ENCODE data around the gene SDHA. TPM values are rescaled to one million over a fixed set of nuclear protein-coding genes. Genes with fewer than 3 reads are reported as not detected.
"Not testable (repeated sequence)": the region's sequence is repeated elsewhere in the genome, so short reads cannot be mapped to it uniquely, and the experiment has no call there.

SDHA gene
- total RNA-seq, 1 experiment from 2014 or later = 134 TPM

DNA sequence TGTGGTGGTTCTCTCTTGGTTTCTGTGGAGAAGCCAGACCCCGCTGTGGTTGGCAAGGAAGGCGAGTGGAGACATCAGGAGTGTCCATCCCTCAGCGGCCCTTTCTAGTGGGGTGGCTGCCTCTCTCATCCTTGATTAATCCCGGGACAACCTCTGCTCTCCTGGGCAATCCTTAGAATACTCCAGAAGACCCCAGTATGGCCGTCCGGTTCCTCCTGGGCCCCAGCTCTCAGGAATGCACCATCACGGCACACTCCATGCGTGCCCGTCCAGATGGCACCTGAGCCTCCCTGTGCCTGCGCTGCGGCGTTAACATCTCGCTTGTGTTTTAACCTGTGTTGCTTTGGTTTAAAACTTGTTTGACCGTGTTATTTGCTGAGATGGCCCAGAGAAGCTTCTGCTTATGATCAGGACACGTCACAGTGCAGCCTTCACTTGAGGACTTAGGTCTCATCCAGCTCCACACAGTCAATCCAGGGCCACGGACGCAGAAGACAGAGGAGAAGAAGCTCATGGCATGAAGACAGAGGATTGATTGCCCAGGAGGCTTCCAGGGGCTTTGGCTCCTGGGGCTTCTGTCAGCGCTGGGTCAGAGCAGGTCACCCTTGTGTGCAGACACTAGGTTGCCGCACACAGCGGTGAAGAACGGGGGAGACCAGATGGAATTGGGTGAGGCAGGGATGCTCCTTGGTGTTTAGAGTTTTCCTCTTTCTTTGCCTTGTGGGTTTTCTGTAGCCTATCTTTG is 82.7 kb downstream of the SDHA start:
- DNase-seq (ENCODE audit: low read depth, low spot score); H3K4me3 ChIP-seq (replicated peaks in 1 of 2; ENCODE audit: low read depth in 1 of 2, low read length in 2 of 2); ATAC-seq; H3K9me3 ChIP-seq (ENCODE audit: control insufficient read depth in 1 of 2, insufficient read depth in 1 of 2, low read depth in 1 of 2, low read length in 2 of 2); H3K36me3 ChIP-seq (ENCODE audit: control insufficient read depth in 1 of 2, insufficient read depth in 2 of 2, low read length in 2 of 2); H3K27me3 ChIP-seq (ENCODE audit: insufficient read depth, low read length); POLR2A ChIA-PET; BruUV-seq (replicated peaks); CTCF ChIA-PET; H3K9me2 ChIP-seq (ENCODE audit: insufficient read depth); RAD21 ChIA-PET (ENCODE audit: low non-redundant PET in 1 of 2, low total read pairs in 2 of 2, uncharacterized antibody in 2 of 2, unreplicated experiment in 2 of 2); H3K27ac ChIP-seq (ENCODE audit: low read depth, low read length); H3K9ac ChIP-seq (ENCODE audit: low read length); H2AFZ ChIP-seq (ENCODE audit: low read depth, low read length, poor library complexity, severe bottlenecking); H4K20me1 ChIP-seq (ENCODE audit: insufficient read depth); intact Hi-C loops (cut with micrococcal nuclease); H3K4me1 ChIP-seq (ENCODE audit: control insufficient read depth in 1 of 2, insufficient read depth in 2 of 2, low read length in 2 of 2); H3K4me2 ChIP-seq (ENCODE audit: low read length): not testable (repeated sequence)
- H3K79me2 ChIP-seq (ENCODE audit: insufficient read depth, low read length) = peaks cover 23% of the 10 kb centered on the region; the same call in 1 of the 2 replicates

DNA sequence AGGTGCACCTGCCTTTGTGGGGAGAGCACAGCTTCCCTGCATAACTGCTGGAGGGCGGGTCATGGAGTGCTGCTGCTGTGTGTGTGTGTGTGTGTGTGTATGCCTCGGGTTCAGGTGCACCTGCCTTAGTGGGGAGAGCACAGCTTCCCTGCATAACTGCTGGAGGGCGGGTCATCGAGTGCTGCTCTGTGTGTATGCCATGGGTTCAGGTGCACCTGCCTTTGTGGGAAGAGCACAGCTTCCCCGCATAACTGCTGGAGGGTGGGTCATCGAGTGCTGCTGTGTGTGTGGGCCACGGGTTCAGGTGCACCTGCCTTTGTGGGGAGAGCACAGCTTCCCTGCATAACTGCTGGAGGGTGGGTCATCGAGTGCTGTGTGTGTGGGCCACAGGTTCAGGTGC is 84.3 kb downstream of the SDHA start:
- peaks cover 29% of the 10 kb centered on the region; the same call in 1 of the 2 replicates for H3K79me2 ChIP-seq (ENCODE audit: insufficient read depth, low read length)
- H3K27me3 ChIP-seq (ENCODE audit: insufficient read depth, low read length); DNase-seq (ENCODE audit: low read depth, low spot score); RAD21 ChIA-PET (ENCODE audit: low non-redundant PET in 1 of 2, low total read pairs in 2 of 2, uncharacterized antibody in 2 of 2, unreplicated experiment in 2 of 2); intact Hi-C loops (cut with micrococcal nuclease); ATAC-seq; H4K20me1 ChIP-seq (ENCODE audit: insufficient read depth); BruUV-seq (replicated peaks); POLR2A ChIA-PET; H3K27ac ChIP-seq (ENCODE audit: low read depth, low read length); H3K4me2 ChIP-seq (ENCODE audit: low read length); H2AFZ ChIP-seq (ENCODE audit: low read depth, low read length, poor library complexity, severe bottlenecking); H3K36me3 ChIP-seq (ENCODE audit: control insufficient read depth in 1 of 2, insufficient read depth in 2 of 2, low read length in 2 of 2); CTCF ChIA-PET; H3K9me2 ChIP-seq (ENCODE audit: insufficient read depth); H3K9me3 ChIP-seq (ENCODE audit: control insufficient read depth in 1 of 2, insufficient read depth in 1 of 2, low read depth in 1 of 2, low read length in 2 of 2); H3K4me3 ChIP-seq (replicated peaks in 1 of 2; ENCODE audit: low read depth in 1 of 2, low read length in 2 of 2); H3K9ac ChIP-seq (ENCODE audit: low read length); H3K4me1 ChIP-seq (ENCODE audit: control insufficient read depth in 1 of 2, insufficient read depth in 2 of 2, low read length in 2 of 2): not testable (repeated sequence)

DNA sequence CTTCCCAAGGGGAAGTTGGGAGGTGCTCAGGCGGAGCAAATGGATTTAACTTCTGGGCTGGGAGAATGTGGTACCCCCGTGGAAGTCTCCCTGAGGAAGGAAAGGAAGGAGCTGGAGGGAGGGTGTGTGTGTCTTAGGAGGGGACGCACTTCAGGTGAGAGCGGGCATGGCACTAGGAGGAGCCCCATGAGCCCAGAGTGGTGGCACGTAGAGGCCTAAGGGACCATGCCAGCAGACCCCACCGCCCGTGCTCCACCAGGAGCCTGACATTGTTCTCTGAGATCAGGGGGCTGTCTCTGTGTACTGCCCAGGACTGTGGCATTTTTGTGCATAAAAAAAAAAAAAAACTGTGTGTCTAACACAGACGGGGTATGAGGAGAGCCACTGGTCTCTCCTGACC is 84.8 kb downstream of the SDHA start:
- intact Hi-C loops (cut with micrococcal nuclease) = no loop called here
- H3K9ac ChIP-seq (ENCODE audit: low read length) = no peak overlapping the region
- H3K9me2 ChIP-seq (ENCODE audit: insufficient read depth) = no peaks in the 10 kb centered on the region
- no peak overlapping the region for H3K4me2 ChIP-seq (ENCODE audit: low read length)
- H4K20me1 ChIP-seq (ENCODE audit: insufficient read depth) = no peaks in the 10 kb centered on the region
- DNase-seq (ENCODE audit: low read depth, low spot score) (no peak), ATAC-seq (no peak)
- RAD21 ChIA-PET (ENCODE audit: low non-redundant PET in 1 of 2, low total read pairs in 2 of 2, uncharacterized antibody in 2 of 2, unreplicated experiment in 2 of 2) = no interaction called here
- peaks cover 8 to 9% of the 10 kb centered on the region in 2 experiments; a peak in 2 of 4 replicates for H3K36me3 ChIP-seq (ENCODE audit: control insufficient read depth in 1 of 2, insufficient read depth in 2 of 2, low read length in 2 of 2)
- H3K27ac ChIP-seq (ENCODE audit: low read depth, low read length) = no peak overlapping the region
- no peaks in the 10 kb centered on the region for H3K9me3 ChIP-seq (ENCODE audit: control insufficient read depth in 1 of 2, insufficient read depth in 1 of 2, low read depth in 1 of 2, low read length in 2 of 2)
- CTCF ChIA-PET = no interaction called here
- no TSS peak for BruUV-seq (replicated peaks)
- H3K4me1 ChIP-seq (ENCODE audit: control insufficient read depth in 1 of 2, insufficient read depth in 2 of 2, low read length in 2 of 2) = no peaks in the 10 kb centered on the region
- H2AFZ ChIP-seq (ENCODE audit: low read depth, low read length, poor library complexity, severe bottlenecking) = no peak overlapping the region
- no peak overlapping the region for H3K4me3 ChIP-seq (replicated peaks in 1 of 2; ENCODE audit: low read depth in 1 of 2, low read length in 2 of 2)
- no peaks in the 10 kb centered on the region for H3K27me3 ChIP-seq (ENCODE audit: insufficient read depth, low read length)
- POLR2A ChIA-PET = no interaction called here
- H3K79me2 ChIP-seq (ENCODE audit: insufficient read depth, low read length) = peaks cover 31% of the 10 kb centered on the region; the same call in 1 of the 2 replicates
- TF ChIP-seq ZFX (IDR thresholded peaks at IDR 0.05) (no peak), CEBPB (IDR thresholded peaks at IDR 0.05; ENCODE audit: low read depth) (no peak), SP1 (IDR thresholded peaks at IDR 0.05; ENCODE audit: low read depth) (no peak), SIN3A (IDR thresholded peaks at IDR 0.05; ENCODE audit: low read depth) (no peak), EGR1 (IDR thresholded peaks at IDR 0.05; ENCODE audit: low read depth) (no peak), POLR2A (IDR thresholded peaks at IDR 0.05; ENCODE audit: borderline replicate concordance, extremely low read depth, insufficient read depth, insufficient read length) (no peak), POLR2AphosphoS5 (IDR thresholded peaks at IDR 0.05; ENCODE audit: low read depth, low read length) (no peak), RAD21 (IDR thresholded peaks at IDR 0.05; ENCODE audit: low read depth) (no peak), EZH2phosphoT487 (IDR thresholded peaks at IDR 0.05; ENCODE audit: borderline replicate concordance) (no peak), ZNF274 (IDR thresholded peaks at IDR 0.05; ENCODE audit: low read depth, low read length) (no peak)
- TF ChIP-seq, protein P1, sequence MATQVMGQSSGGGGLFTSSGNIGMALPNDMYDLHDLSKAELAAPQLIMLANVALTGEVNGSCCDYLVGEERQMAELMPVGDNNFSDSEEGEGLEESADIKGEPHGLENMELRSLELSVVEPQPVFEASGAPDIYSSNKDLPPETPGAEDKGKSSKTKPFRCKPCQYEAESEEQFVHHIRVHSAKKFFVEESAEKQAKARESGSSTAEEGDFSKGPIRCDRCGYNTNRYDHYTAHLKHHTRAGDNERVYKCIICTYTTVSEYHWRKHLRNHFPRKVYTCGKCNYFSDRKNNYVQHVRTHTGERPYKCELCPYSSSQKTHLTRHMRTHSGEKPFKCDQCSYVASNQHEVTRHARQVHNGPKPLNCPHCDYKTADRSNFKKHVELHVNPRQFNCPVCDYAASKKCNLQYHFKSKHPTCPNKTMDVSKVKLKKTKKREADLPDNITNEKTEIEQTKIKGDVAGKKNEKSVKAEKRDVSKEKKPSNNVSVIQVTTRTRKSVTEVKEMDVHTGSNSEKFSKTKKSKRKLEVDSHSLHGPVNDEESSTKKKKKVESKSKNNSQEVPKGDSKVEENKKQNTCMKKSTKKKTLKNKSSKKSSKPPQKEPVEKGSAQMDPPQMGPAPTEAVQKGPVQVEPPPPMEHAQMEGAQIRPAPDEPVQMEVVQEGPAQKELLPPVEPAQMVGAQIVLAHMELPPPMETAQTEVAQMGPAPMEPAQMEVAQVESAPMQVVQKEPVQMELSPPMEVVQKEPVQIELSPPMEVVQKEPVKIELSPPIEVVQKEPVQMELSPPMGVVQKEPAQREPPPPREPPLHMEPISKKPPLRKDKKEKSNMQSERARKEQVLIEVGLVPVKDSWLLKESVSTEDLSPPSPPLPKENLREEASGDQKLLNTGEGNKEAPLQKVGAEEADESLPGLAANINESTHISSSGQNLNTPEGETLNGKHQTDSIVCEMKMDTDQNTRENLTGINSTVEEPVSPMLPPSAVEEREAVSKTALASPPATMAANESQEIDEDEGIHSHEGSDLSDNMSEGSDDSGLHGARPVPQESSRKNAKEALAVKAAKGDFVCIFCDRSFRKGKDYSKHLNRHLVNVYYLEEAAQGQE (IDR thresholded peaks at IDR 0.05; ENCODE audit: low read depth) = no peak

Measured in HCT116 (cell line).